Measurements from ENCODE around the gene PEDS1.
"Not testable (repeated sequence)": the region's sequence is repeated elsewhere in the genome, so short reads cannot be mapped to it uniquely, and the experiment has no call there.

PEDS1 gene

DNA sequence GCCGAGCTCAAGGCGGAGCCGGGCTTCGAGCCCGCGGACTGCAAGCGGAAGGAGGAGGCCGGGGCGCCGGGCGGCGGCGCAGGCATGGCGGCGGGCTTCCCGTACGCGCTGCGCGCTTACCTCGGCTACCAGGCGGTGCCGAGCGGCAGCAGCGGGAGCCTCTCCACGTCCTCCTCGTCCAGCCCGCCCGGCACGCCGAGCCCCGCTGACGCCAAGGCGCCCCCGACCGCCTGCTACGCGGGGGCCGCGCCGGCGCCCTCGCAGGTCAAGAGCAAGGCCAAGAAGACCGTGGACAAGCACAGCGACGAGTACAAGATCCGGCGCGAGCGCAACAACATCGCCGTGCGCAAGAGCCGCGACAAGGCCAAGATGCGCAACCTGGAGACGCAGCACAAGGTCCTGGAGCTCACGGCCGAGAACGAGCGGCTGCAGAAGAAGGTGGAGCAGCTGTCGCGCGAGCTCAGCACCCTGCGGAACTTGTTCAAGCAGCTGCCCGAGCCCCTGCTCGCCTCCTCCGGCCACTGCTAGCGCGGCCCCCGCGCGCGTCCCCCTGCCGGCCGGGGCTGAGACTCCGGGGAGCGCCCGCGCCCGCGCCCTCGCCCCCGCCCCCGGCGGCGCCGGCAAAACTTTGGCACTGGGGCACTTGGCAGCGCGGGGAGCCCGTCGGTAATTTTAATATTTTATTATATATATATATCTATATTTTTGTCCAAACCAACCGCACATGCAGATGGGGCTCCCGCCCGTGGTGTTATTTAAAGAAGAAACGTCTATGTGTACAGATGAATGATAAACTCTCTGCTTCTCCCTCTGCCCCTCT is 38.2 kb upstream of the PEDS1 start:
- DNase-seq = peak; percentile 36
- in situ Hi-C loops (cut with HindIII; ENCODE audit: low pct_ligation_motif_present, low pct_unique_long_range_greater_than_20kb, low sequenced_read_pairs) = no loop called here

GRCh38 chr20:50191065-50191543 is 37.6 kb upstream of the PEDS1 start:
- in situ Hi-C loops (cut with HindIII; ENCODE audit: low pct_ligation_motif_present, low pct_unique_long_range_greater_than_20kb, low sequenced_read_pairs) = no loop called here
- peak; percentile 35 for DNase-seq

DNA sequence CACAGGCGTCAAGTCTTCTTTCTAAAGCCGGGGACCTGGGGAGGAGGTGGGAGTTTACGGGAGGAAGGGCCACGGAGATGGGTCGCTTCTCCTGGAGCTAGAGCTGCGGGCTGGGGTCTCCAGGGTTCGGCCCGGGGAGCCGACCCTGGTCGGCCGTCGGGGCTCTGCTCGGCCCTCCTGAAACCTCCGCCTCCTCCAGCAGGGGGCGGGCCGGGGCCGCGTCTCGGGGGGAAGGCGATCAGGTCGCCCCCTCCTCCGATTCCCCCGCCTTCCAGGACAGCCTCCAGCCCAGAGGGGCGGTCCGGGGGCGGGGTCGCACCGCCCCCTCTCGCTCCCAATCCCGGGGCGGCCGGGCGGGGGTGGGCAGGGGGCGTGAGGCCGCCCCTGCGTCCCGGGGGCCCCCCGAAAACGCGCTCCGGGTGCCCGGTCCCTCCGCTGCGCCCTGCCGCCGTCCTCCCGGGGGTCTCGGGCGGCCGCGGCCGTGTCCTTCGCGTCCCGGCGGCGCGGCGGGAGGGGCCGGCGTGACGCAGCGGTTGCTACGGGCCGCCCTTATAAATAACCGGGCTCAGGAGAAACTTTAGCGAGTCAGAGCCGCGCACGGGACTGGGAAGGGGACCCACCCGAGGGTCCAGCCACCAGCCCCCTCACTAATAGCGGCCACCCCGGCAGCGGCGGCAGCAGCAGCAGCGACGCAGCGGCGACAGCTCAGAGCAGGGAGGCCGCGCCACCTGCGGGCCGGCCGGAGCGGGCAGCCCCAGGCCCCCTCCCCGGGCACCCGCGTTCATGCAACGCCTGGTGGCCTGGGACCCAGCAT is 36.9 kb upstream of the PEDS1 start, which contains the start of gene CEBPB:
CEBPB (plus strand) TSS at position 580 of the 814 bp plus-strand sequence; CDS start at position 784, 204 bp downstream.
- in situ Hi-C loops (cut with HindIII; ENCODE audit: low pct_ligation_motif_present, low pct_unique_long_range_greater_than_20kb, low sequenced_read_pairs) = no loop called here

GRCh38 chr20:50189681-50190250 is 36.2 kb upstream of the PEDS1 start:
- in situ Hi-C loops (cut with HindIII; ENCODE audit: low pct_ligation_motif_present, low pct_unique_long_range_greater_than_20kb, low sequenced_read_pairs) = no loop called here
- DNase-seq = no peak

More for the DNA sequence above, 36.9 kb upstream of the PEDS1 start, which contains the start of gene CEBPB:
- DNase-seq = peak; percentile 80

GRCh38 chr20:50188879-50189680 is 35.6 kb upstream of the PEDS1 start:
- in situ Hi-C loops (cut with HindIII; ENCODE audit: low pct_ligation_motif_present, low pct_unique_long_range_greater_than_20kb, low sequenced_read_pairs) = no loop called here
- no peak for DNase-seq

DNA sequence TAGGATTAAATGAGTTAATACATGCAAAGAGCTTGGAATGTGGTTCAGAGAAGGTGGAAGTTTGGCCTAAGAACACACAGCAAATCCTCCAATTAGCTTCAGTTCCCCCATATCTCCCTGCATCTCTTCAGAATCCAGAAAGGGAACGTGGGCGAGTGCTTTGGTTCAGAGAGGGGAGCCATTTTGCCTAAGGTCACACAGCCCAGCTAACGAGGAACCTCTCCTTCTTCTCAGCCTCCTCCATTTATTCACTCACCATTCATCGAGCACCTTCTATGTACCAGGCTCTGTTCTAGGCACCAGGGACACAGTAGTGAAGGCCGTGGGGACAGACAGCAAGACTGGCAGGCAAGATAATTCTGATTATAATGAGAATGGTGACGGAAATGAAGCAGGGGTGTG is 34.8 kb upstream of the PEDS1 start:
- DNase-seq = no peak
- in situ Hi-C loops (cut with HindIII; ENCODE audit: low pct_ligation_motif_present, low pct_unique_long_range_greater_than_20kb, low sequenced_read_pairs) = no loop called here

DNA sequence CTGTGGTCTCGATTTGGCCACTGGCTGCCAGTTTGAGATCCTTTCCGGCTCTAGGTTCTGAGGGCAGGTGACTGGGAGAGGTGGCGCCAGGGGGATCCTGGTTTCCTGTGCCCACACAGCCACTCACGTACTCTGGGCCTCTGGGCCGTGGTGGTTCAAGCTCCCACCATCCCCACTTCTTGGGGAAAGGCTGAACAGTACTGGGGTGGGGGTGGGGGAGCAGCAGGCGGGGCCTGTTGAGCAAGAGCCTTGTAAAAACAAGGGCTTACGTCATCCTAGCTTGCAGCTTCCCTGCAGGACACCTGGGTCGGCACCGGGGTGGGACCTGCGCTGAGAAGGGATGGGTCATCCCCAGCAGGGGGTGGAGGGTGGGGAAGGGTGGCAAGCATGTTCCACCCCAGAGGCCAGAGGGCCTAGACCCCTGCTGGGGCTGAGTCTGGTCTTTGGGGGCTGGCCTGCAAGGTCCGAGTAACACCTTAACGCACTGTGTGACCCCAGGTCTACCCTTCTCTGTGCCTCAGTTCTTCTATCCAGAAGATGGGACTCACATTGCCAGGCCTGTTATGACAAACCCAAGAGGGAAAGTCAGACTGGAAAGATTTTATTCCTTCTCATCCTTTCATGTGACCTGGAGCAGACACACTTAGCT is 34.0 kb upstream of the PEDS1 start:
- in situ Hi-C loops (cut with HindIII; ENCODE audit: low pct_ligation_motif_present, low pct_unique_long_range_greater_than_20kb, low sequenced_read_pairs) = no loop called here
- DNase-seq = peak; percentile 31

DNA sequence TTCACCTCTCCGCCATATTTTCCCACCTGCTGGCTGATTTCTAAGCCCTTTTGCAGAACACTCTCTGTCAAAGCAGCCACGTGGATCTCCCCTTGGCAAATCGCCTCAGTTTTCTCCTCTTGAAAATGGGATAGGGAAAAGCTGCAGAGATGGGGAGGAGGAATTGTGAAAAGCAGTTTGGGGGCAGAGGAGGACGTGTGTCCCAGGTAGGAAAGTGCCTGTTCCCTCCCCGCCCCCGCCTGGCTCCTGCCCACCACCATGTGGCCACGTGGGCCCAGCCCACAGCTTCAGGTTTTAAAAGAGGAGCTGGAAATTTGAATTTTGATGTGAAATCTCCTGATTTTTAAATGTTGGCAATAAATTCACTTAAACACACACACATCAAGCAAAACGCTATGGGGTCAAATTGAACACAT is 33.5 kb upstream of the PEDS1 start:
- in situ Hi-C loops (cut with HindIII; ENCODE audit: low pct_ligation_motif_present, low pct_unique_long_range_greater_than_20kb, low sequenced_read_pairs) = no loop called here
- peak; percentile 7 for DNase-seq

DNA sequence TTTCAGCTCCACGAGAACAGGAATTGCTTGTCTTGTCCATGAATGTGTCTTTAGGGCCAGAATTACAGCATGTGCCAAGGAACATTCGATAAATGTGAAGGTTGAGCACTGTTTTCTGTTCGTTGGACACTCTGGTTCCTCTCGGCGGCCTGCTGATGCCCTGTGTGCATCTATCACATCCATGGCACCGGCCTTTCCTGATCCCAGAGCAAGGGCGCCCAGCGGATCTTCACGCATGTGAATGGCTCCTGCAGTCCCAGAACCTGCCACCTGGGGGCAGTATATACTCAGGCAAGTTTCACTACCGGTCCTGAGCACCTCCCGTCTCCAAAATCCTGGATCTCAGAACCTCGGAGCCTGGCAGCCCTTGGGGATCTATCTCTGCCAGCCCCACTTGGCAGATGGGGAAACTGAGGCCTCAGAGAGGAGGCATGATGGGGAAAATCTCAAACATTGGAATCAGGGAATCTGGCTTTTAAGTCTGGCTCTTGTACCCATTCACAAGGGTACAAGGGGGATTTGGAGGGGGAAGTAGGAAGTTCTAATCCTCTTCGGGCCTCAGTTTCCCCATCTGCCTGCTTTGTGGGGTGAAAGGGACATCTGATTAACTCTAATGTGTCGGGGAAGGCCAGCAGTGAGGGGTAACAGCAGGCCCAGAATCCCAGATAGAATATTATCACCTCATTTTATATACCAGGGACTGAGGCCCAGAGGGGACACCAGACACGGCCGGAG is 32.8 kb upstream of the PEDS1 start:
- in situ Hi-C loops (cut with HindIII; ENCODE audit: low pct_ligation_motif_present, low pct_unique_long_range_greater_than_20kb, low sequenced_read_pairs) = no loop called here
- peak; percentile 79 for DNase-seq

GRCh38 chr20:50185426-50185825 is 31.9 kb upstream of the PEDS1 start:
- DNase-seq = no peak
- in situ Hi-C loops (cut with HindIII; ENCODE audit: low pct_ligation_motif_present, low pct_unique_long_range_greater_than_20kb, low sequenced_read_pairs) = no loop called here

DNA sequence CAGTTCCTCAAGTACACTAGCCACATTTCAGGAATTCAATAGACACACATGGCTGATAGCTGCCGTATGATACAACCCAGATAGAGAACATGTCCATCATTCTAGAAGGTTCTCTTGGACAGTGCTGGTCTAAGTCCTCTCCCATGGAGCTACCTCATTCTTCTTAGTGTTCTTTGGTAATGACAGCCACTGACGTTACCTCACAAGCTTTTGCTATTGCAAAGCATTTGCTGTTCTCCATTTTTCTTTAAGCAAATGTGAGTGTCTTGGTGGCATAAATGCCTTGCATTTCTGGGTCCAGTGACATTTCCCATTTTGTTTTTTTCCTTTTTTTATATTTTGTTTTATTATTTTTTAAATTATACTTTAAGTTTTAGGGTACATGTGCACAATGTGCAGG is 28.8 kb upstream of the PEDS1 start:
- no peak for DNase-seq
- in situ Hi-C loops (cut with HindIII; ENCODE audit: low pct_ligation_motif_present, low pct_unique_long_range_greater_than_20kb, low sequenced_read_pairs) = no loop called here

- in situ Hi-C loops (cut with HindIII; ENCODE audit: low pct_ligation_motif_present, low pct_unique_long_range_greater_than_20kb, low sequenced_read_pairs) = no loop called here
These were observed 27.8 kb upstream of the PEDS1 start for GRCh38 chr20:50181344-50181743.

GRCh38 chr20:50178672-50179071 is 25.1 kb upstream of the PEDS1 start:
- in situ Hi-C loops (cut with HindIII; ENCODE audit: low pct_ligation_motif_present, low pct_unique_long_range_greater_than_20kb, low sequenced_read_pairs); DNase-seq: not testable (repeated sequence)

More at GRCh38 chr20:50181344-50181743, 27.8 kb upstream of the PEDS1 start:
- DNase-seq = no peak

DNA sequence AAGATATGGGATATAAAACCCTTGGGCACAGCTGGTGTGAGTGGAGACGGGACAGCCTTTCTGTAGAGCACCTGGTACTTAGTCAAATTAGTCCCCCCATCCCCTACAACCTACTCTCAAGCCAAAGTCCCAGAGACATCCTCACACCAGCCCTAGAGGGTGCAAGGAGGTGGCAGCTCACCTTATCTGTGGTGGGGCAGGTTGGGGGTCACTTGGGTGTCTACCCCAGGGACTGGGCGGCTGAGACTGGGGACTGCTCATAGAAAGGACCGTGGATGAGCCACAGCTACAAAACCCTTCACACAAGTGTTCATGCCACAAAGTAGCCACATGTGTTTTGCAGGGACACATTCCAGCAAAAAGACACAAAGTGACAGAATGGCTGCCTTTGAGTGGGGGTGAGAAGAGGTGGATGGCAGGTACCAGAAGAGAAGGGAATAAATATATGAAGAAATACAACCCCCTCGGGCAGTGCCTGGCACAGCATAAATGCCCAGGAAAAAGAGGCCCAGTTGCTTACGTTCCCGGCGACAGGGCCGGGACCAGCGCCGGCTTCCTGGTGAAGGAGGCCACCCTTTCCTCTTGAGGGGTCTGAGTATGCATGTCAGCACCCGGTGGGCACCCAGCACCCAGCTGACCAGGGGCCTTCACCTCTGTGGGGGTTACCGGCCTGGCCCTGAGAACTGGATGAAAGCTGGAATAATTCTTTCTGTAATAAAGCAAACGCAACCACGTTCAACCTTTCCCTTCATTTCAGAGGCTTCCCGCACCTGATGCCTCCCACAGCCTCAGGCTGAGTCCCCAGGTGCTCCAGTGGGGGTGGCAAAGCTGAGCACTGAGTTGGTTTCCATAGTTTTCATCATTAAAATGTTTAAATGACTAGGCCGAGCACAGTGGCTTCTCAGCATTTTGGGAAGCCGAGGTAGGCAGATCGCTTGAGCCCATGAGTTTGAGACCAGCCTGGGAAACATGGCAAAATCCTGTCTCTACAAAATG is 22.7 kb upstream of the PEDS1 start:
- no peak for DNase-seq
- in situ Hi-C loops (cut with HindIII; ENCODE audit: low pct_ligation_motif_present, low pct_unique_long_range_greater_than_20kb, low sequenced_read_pairs) = no loop called here

GRCh38 chr20:50174456-50174855 is 20.9 kb upstream of the PEDS1 start:
- no peak for DNase-seq
- in situ Hi-C loops (cut with HindIII; ENCODE audit: low pct_ligation_motif_present, low pct_unique_long_range_greater_than_20kb, low sequenced_read_pairs) = no loop called here

GRCh38 chr20:50172347-50173013 is 19.0 kb upstream of the PEDS1 start:
- peak; percentile 78 for DNase-seq
- in situ Hi-C loops (cut with HindIII; ENCODE audit: low pct_ligation_motif_present, low pct_unique_long_range_greater_than_20kb, low sequenced_read_pairs) = no loop called here
